Measurements from ENCODE around the gene MYLK.

Gene MYLK, protein sequence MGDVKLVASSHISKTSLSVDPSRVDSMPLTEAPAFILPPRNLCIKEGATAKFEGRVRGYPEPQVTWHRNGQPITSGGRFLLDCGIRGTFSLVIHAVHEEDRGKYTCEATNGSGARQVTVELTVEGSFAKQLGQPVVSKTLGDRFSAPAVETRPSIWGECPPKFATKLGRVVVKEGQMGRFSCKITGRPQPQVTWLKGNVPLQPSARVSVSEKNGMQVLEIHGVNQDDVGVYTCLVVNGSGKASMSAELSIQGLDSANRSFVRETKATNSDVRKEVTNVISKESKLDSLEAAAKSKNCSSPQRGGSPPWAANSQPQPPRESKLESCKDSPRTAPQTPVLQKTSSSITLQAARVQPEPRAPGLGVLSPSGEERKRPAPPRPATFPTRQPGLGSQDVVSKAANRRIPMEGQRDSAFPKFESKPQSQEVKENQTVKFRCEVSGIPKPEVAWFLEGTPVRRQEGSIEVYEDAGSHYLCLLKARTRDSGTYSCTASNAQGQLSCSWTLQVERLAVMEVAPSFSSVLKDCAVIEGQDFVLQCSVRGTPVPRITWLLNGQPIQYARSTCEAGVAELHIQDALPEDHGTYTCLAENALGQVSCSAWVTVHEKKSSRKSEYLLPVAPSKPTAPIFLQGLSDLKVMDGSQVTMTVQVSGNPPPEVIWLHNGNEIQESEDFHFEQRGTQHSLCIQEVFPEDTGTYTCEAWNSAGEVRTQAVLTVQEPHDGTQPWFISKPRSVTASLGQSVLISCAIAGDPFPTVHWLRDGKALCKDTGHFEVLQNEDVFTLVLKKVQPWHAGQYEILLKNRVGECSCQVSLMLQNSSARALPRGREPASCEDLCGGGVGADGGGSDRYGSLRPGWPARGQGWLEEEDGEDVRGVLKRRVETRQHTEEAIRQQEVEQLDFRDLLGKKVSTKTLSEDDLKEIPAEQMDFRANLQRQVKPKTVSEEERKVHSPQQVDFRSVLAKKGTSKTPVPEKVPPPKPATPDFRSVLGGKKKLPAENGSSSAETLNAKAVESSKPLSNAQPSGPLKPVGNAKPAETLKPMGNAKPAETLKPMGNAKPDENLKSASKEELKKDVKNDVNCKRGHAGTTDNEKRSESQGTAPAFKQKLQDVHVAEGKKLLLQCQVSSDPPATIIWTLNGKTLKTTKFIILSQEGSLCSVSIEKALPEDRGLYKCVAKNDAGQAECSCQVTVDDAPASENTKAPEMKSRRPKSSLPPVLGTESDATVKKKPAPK (N-terminal part only)

GRCh38 chr3:123884203-123884831, at the start of gene MYLK:
MYLK (minus strand) TSS chr3:123884332; CDS start chr3:123793841, 90,491 bp downstream.
- Histone ChIP-seq H3K79me2 (ENCODE audit: insufficient read depth, low read length) (no peaks in the 10 kb centered on the region), H3K9ac (ENCODE audit: low read length) (peak within 1 kb of the TSS; percentile 35; the same call in 1 of the 2 replicates), H3K9me2 (ENCODE audit: low read depth, low read length) (no peaks in the 10 kb centered on the region), H2AFZ (ENCODE audit: low read length) (no peak within 1 kb of the TSS), H3F3A (ENCODE audit: insufficient read depth, low read length) (no peaks in the 10 kb centered on the region), H3K4me2 (ENCODE audit: low read length) (peak within 1 kb of the TSS; percentile 65), H3K4me1 (ENCODE audit: insufficient read depth, low read length, severe bottlenecking) (peaks cover 25% of the 10 kb centered on the region), H3K27me3 (ENCODE audit: insufficient read depth, low read length) (no peaks in the 10 kb centered on the region), H3K9me3 (ENCODE audit: low read length) (no peaks in the 10 kb centered on the region), H4K20me1 (ENCODE audit: insufficient read depth, low read length) (no peaks in the 10 kb centered on the region), H3K4me3 (ENCODE audit: low read depth, low read length, poor library complexity, severe bottlenecking) (peak within 1 kb of the TSS; percentile 53), H3K27ac (ENCODE audit: low read depth, low read length, poor library complexity, severe bottlenecking) (no peak within 1 kb of the TSS), H3K36me3 (ENCODE audit: insufficient read depth, low read length) (no peaks in the 10 kb centered on the region)
- no peak for TF ChIP-seq EZH2 (IDR thresholded peaks at IDR 0.05; ENCODE audit: borderline replicate concordance, low read length)
- TF ChIP-seq, protein P1, sequence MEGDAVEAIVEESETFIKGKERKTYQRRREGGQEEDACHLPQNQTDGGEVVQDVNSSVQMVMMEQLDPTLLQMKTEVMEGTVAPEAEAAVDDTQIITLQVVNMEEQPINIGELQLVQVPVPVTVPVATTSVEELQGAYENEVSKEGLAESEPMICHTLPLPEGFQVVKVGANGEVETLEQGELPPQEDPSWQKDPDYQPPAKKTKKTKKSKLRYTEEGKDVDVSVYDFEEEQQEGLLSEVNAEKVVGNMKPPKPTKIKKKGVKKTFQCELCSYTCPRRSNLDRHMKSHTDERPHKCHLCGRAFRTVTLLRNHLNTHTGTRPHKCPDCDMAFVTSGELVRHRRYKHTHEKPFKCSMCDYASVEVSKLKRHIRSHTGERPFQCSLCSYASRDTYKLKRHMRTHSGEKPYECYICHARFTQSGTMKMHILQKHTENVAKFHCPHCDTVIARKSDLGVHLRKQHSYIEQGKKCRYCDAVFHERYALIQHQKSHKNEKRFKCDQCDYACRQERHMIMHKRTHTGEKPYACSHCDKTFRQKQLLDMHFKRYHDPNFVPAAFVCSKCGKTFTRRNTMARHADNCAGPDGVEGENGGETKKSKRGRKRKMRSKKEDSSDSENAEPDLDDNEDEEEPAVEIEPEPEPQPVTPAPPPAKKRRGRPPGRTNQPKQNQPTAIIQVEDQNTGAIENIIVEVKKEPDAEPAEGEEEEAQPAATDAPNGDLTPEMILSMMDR (IDR thresholded peaks at IDR 0.05; ENCODE audit: low read length), result no peak

DNA sequence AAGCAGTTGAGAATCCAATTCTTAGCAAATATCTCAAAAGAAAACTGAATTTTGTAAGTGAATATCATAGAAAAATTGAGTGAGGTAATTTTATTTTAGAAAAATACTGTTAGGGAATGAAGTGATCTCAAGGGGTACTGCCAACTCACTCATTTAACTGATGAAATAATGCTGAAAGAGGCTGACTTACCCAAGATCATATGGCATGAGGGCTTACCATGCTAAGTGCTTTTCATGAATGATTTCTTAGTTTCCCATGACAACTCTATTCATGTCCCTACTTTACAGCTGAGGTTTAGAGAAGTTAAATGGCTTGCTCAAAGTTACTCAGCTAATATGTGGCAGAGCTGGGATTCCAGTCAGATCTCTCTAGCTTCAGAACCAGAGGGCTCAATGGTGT, 46.3 kb upstream of the MYLK start:
- Histone ChIP-seq H3F3A (ENCODE audit: insufficient read depth, low read length) (no peaks in the 10 kb centered on the region; the same call in 1 of the 2 replicates), H4K20me1 (ENCODE audit: insufficient read depth, low read length) (no peaks in the 10 kb centered on the region)

More for the DNA sequence above, 46.3 kb upstream of the MYLK start:
- no peak overlapping the region for H3K27ac ChIP-seq (ENCODE audit: low read depth, low read length, poor library complexity, severe bottlenecking)
- no peak overlapping the region for H3K4me3 ChIP-seq (ENCODE audit: low read depth, low read length, poor library complexity, severe bottlenecking)
- H3K9me3 ChIP-seq (ENCODE audit: low read length), result no peaks in the 10 kb centered on the region
- no peaks in the 10 kb centered on the region for H3K9me2 ChIP-seq (ENCODE audit: low read depth, low read length)
- no peak overlapping the region for H3K9ac ChIP-seq (ENCODE audit: low read length)
- peaks cover 68% of the 10 kb centered on the region for H3K36me3 ChIP-seq (ENCODE audit: insufficient read depth, low read length)
- TF ChIP-seq, protein P1 (IDR thresholded peaks at IDR 0.05; ENCODE audit: low read length), result no peak
- no peak for TF ChIP-seq EZH2 (IDR thresholded peaks at IDR 0.05; ENCODE audit: borderline replicate concordance, low read length)
- no peaks in the 10 kb centered on the region for H3K79me2 ChIP-seq (ENCODE audit: insufficient read depth, low read length)
- H3K4me1 ChIP-seq (ENCODE audit: insufficient read depth, low read length, severe bottlenecking), result no peaks in the 10 kb centered on the region
- H2AFZ ChIP-seq (ENCODE audit: low read length), result no peak overlapping the region
- H3K27me3 ChIP-seq (ENCODE audit: insufficient read depth, low read length), result no peaks in the 10 kb centered on the region
- H3K4me2 ChIP-seq (ENCODE audit: low read length), result no peak overlapping the region

Data from OCI-LY1 (cell line).